HAP-1 (cell line): Measurements from ENCODE around the gene FBXW8.
A peak's percentile ranks its signal among the peaks of the same experiment; 100 is the strongest.

Source experiments
- DNase-seq, 2 experiments: peaks; one replicate each; pipeline ENCODE4 v3.0.0-alpha.2; 2016 to 2020; ENCODE audit warnings: low spot score in 2 of 2
- H3K27me3 ChIP-seq: fragments of 250-450 bp; sonication (Bioruptor Pico); 2 replicates; pipeline ENCODE4 v1.5.1; 2020; ENCODE audit warnings: low read depth, mild to moderate bottlenecking, moderate library complexity
- H3K36me3 ChIP-seq: fragments of 250-450 bp; sonication (Bioruptor Pico); replicated peaks from 2 replicates; pipeline ENCODE4 v1.5.1; 2020; ENCODE audit warnings: mild to moderate bottlenecking
- H3K4me1 ChIP-seq: fragments of 250-450 bp; sonication (Bioruptor Pico); 2 replicates; pipeline ENCODE4 v1.5.1; 2020; ENCODE audit warnings: mild to moderate bottlenecking
- H3K4me3 ChIP-seq: fragments of 250-450 bp; sonication (Bioruptor Pico); 2 replicates; pipeline ENCODE4 v1.5.1; 2020; ENCODE audit warnings: mild to moderate bottlenecking, moderate library complexity
- H3K9me3 ChIP-seq: fragments of 250-450 bp; sonication (Bioruptor Pico); 2 replicates; pipeline ENCODE4 v1.5.1; 2020; ENCODE audit warnings: mild to moderate bottlenecking, moderate library complexity
- in situ Hi-C: fragments of 300-500 bp; cut with MboI; formaldehyde crosslinking; loops from 3 replicates; pipeline ENCODE4 v1.14.3; 2020; ENCODE audit warnings: low sequenced_read_pairs, inconsistent platforms, mixed read lengths

Gene FBXW8

GRCh38 chr12:116922194-116922897 lies 11.6 kb downstream of the FBXW8 start:
- H3K27me3 ChIP-seq = no peaks in the 10 kb centered on the region
- H3K36me3 ChIP-seq = 0 out of 2 replicates have a peak, but pooled peaks cover 4% of the 10 kb centered on the region
- DNase-seq = no peak
- peaks cover 5% of the 10 kb centered on the region for H3K4me1 ChIP-seq
- H3K4me3 ChIP-seq = no peak overlapping the region
- no peaks in the 10 kb centered on the region for H3K9me3 ChIP-seq
- in situ Hi-C loops = no loop called here

DNA sequence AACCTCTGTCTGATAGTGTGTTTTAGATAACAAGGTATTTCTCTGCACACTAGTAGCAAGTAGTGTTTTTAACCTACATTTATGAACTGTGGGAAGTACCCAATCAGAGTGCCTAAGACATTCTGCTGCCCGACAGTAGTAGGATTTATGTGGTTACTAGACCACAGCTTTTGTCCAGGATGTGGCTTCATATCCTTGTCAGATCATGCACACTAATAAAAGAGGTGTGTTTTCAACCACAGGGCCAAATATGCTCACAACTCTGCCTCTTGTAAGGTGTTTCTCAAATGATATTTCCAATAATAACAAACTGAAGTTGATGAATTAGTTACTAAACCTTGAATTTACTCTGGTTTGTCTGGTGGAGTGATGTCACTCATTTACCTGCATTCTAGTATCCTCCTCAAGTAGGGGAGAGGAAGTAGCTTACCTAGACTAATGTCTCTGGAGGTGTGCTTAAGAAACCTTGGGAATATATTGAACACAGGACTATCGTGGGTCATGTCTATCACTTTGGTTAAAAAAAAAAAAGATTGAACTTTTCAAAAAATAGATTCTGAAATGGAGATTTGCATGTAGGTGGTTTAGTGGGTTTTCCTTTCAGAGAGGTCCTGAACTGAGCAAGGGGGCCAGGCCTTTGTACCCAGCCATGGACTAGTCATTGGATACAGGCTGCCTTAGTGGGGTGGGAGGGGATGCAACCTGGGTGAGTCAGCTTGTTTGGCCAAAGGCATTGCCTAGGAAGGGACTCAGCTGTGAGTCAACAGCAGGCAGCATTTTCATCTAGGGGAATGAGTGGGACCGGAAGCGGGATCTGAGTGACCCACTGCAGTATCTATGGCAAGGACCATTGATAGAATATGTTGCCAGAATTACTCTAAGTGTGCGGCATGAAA lies 14.1 kb downstream of the FBXW8 start:
- Histone ChIP-seq H3K36me3 (peaks cover 8% of the 10 kb centered on the region; the same call in 1 of the 2 replicates), H3K27me3 (no peaks in the 10 kb centered on the region), H3K9me3 (no peaks in the 10 kb centered on the region), H3K4me1 (peaks cover 5% of the 10 kb centered on the region), H3K4me3 (no peak overlapping the region)
- DNase-seq = no peak
- in situ Hi-C loops = no loop called here

- H3K9me3 ChIP-seq = no peaks in the 10 kb centered on the region; the same call in 1 of the 2 replicates
- peaks cover 9% of the 10 kb centered on the region; the same call in 1 of the 2 replicates for H3K36me3 ChIP-seq
- H3K4me3 ChIP-seq = no peak overlapping the region
- in situ Hi-C loops = no loop called here
- no peaks in the 10 kb centered on the region for H3K27me3 ChIP-seq
- no peak for DNase-seq
- H3K4me1 ChIP-seq = no peaks in the 10 kb centered on the region
Observed at GRCh38 chr12:116926283-116927243, 15.8 kb downstream of the FBXW8 start.

GRCh38 chr12:116927244-116927940 lies 16.6 kb downstream of the FBXW8 start:
- Histone ChIP-seq H3K9me3 (no peaks in the 10 kb centered on the region; the same call in 1 of the 2 replicates), H3K36me3 (peaks cover 11% of the 10 kb centered on the region), H3K4me1 (no peaks in the 10 kb centered on the region), H3K4me3 (no peak overlapping the region), H3K27me3 (no peaks in the 10 kb centered on the region)
- in situ Hi-C loops = no loop called here
- DNase-seq = no peak

GRCh38 chr12:116928504-116928903 lies 17.8 kb downstream of the FBXW8 start:
- in situ Hi-C loops = no loop called here
- no peak overlapping the region for H3K4me3 ChIP-seq
- peaks cover 5% of the 10 kb centered on the region for H3K4me1 ChIP-seq
- DNase-seq = no peak
- no peaks in the 10 kb centered on the region for H3K27me3 ChIP-seq
- H3K9me3 ChIP-seq = no peaks in the 10 kb centered on the region; the same call in 1 of the 2 replicates
- H3K36me3 ChIP-seq = peaks cover 11% of the 10 kb centered on the region

- DNase-seq = no peak
- H3K4me1 ChIP-seq = peaks cover 10% of the 10 kb centered on the region
- H3K9me3 ChIP-seq = no peaks in the 10 kb centered on the region; the same call in 1 of the 2 replicates
- in situ Hi-C loops = no loop called here
- no peak overlapping the region for H3K4me3 ChIP-seq
- no peaks in the 10 kb centered on the region for H3K27me3 ChIP-seq
- H3K36me3 ChIP-seq = peaks cover 11% of the 10 kb centered on the region
Observed at GRCh38 chr12:116929885-116930284, 19.1 kb downstream of the FBXW8 start.

- peaks cover 10% of the 10 kb centered on the region for H3K4me1 ChIP-seq
- peaks cover 11% of the 10 kb centered on the region for H3K36me3 ChIP-seq
- DNase-seq = no peak
- no peaks in the 10 kb centered on the region; the same call in 1 of the 2 replicates for H3K9me3 ChIP-seq
- no peaks in the 10 kb centered on the region for H3K27me3 ChIP-seq
- H3K4me3 ChIP-seq = no peak overlapping the region
- in situ Hi-C loops = no loop called here
Observed at GRCh38 chr12:116931665-116932064, 20.9 kb downstream of the FBXW8 start.

- H3K9me3 ChIP-seq = no peaks in the 10 kb centered on the region; the same call in 1 of the 2 replicates
- no peaks in the 10 kb centered on the region for H3K27me3 ChIP-seq
- DNase-seq = no peak
- peaks cover 9% of the 10 kb centered on the region for H3K36me3 ChIP-seq
- H3K4me3 ChIP-seq = no peak overlapping the region
- in situ Hi-C loops = no loop called here
- H3K4me1 ChIP-seq = peaks cover 10% of the 10 kb centered on the region
Observed at GRCh38 chr12:116933091-116933490, 22.3 kb downstream of the FBXW8 start.

- no peaks in the 10 kb centered on the region; the same call in 1 of the 2 replicates for H3K9me3 ChIP-seq
- peaks cover 5% of the 10 kb centered on the region for H3K36me3 ChIP-seq
- no peak overlapping the region for H3K4me3 ChIP-seq
- H3K4me1 ChIP-seq = peaks cover 10% of the 10 kb centered on the region
- in situ Hi-C loops = no loop called here
- no peaks in the 10 kb centered on the region for H3K27me3 ChIP-seq
- DNase-seq = no peak
Observed at GRCh38 chr12:116933512-116934246, 22.9 kb downstream of the FBXW8 start.

DNA sequence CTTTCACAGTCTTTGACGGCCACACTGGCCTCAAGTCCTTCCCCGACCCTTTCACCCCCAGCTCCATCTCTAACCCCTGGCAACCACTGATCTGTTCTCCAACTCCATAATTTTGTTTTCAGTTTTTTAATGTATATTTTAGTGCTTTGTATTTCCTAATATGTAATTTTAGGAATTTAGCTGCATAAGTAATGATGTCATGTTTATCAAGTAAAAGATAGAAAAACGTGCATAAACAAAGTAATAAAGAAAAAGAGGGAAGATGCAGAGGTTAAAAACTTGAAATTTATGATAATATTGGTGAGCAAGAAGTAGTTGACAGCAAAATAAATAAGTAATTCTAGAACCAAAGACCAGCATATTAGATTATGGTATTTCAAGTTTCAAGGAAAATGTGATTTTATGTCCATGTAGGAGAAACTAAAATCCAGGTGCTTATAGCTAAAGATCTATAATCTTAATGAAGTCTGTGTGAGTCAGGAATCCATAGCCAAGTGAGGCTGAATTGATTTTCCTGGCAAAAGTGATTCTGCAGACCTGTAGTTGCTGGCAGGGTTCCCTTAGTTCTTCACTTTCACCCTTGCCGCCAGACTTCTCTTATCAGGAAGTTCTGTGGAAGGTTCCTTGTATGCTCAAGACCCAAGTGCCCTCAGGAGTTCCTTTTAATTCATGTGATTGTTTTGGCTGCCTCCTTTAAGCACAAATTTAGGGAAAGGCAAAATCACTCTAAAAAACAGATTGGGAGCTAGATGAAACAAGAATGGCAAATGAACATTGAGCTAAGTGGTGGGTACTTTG lies 24.4 kb downstream of the FBXW8 start:
- no peaks in the 10 kb centered on the region; the same call in 1 of the 2 replicates for H3K9me3 ChIP-seq
- no peak for DNase-seq
- peaks cover 10% of the 10 kb centered on the region for H3K4me1 ChIP-seq
- in situ Hi-C loops = no loop called here
- H3K27me3 ChIP-seq = no peaks in the 10 kb centered on the region
- no peak overlapping the region for H3K4me3 ChIP-seq
- peaks cover 3% of the 10 kb centered on the region for H3K36me3 ChIP-seq

DNA sequence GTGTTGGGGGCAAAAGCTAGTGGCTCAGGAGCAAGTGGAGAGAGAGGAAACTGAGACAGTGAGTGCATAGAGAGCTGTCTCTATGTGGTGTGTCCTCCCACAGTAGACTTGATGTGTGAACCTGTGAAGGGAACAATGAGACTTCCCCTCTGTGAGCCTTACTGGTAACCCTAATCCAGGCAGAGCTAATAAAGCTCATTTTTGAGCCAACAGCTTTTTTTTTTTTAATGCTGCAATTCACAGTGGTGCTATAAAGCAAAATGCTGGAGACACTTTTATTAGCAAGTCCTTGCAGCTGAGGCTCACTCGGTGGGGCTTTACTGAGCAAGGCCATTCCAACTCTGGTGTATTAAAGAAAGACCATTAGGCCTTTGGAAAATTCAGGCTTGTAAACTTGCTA lies 26.9 kb downstream of the FBXW8 start:
- in situ Hi-C loops = no loop called here
- H3K9me3 ChIP-seq = no peaks in the 10 kb centered on the region
- H3K27me3 ChIP-seq = no peaks in the 10 kb centered on the region
- peaks cover 10% of the 10 kb centered on the region for H3K4me1 ChIP-seq
- H3K4me3 ChIP-seq = no peak overlapping the region
- no peaks in the 10 kb centered on the region; the same call in none of the 2 replicates for H3K36me3 ChIP-seq
- DNase-seq = peak; percentile 44 to 51
